RWPE2 (cell line): ENCODE results near the gene PHKA1.

Experiments
- ATAC-seq: fragments of 200-7000 bp; cut with Tn5 transposase; 3 replicates; pipeline ENCODE4 v1.9.1; 2021; ENCODE audit warnings: low read depth
- DNase-seq: peaks from one replicate; pipeline ENCODE4 v3.0.0-alpha.2; 2020; ENCODE audit warnings: low spot score
- H3K27ac ChIP-seq: fragments of 450-650 bp; 2 replicates; pipeline ENCODE4 v1.5.1; 2017; ENCODE audit warnings: mild to moderate bottlenecking; ENCODE audit not compliant: poor library complexity, severe bottlenecking
- H3K27me3 ChIP-seq: fragments of 250-450 bp; sonication (Bioruptor Pico); 2 replicates; pipeline ENCODE4 v1.5.1; 2021; ENCODE audit warnings: mild to moderate bottlenecking, moderate library complexity; ENCODE audit not compliant: insufficient read depth, poor library complexity, severe bottlenecking
- H3K36me3 ChIP-seq: fragments of 250-450 bp; sonication (Bioruptor Pico); 2 replicates; pipeline ENCODE4 v1.5.1; 2020; ENCODE audit warnings: low read depth, mild to moderate bottlenecking, moderate library complexity
- H3K4me1 ChIP-seq: fragments of 250-450 bp; sonication (Bioruptor Pico); 2 replicates; pipeline ENCODE4 v1.5.1; 2021; ENCODE audit warnings: mild to moderate bottlenecking, moderate library complexity; ENCODE audit not compliant: insufficient read depth, poor library complexity, severe bottlenecking
- H3K4me3 ChIP-seq: fragments of 250-450 bp; sonication (Bioruptor Pico); 2 replicates; pipeline ENCODE4 v1.5.1; 2021; ENCODE audit warnings: mild to moderate bottlenecking, moderate library complexity; ENCODE audit not compliant: severe bottlenecking
- H3K9me3 ChIP-seq: fragments of 250-450 bp; sonication (Bioruptor Pico); 2 replicates; pipeline ENCODE4 v1.5.1; 2021; ENCODE audit warnings: mild to moderate bottlenecking, moderate library complexity; ENCODE audit not compliant: severe bottlenecking
- TF ChIP-seq, protein P1 (sequence below): fragments of 450-650 bp; IDR thresholded peaks from one replicate; pipeline ENCODE4 v1.5.1; 2017; ENCODE audit warnings: mild to moderate bottlenecking, moderate library complexity; ENCODE audit not compliant: poor library complexity, severe bottlenecking

PHKA1 gene

DNA sequence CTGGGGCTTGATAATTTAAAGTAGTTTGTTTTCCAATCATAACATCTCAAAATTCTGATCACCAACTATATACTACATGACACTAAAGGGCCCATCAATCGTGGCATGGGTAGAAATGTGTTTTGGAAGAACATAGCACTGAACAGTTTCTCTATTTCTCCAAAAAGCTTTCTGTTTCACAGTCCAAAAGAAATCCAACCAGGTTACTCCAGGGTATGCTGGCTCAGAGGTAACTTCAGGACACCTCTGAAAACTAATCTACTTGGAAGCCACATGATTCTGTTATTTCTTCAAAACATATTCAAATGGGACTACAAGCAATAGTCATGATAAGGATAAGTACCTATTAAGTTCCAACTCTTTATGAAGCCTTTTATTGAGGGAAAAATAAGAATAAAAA is 8.3 kb downstream of the PHKA1 start:
- H3K36me3 ChIP-seq, result peaks cover 2% of the 10 kb centered on the region; the same call in 1 of the 2 replicates
- DNase-seq (no peak), ATAC-seq (no peak)
- no peak overlapping the region for H3K27ac ChIP-seq
- H3K27me3 ChIP-seq, result no peaks in the 10 kb centered on the region
- H3K4me1 ChIP-seq, result no peaks in the 10 kb centered on the region
- H3K9me3 ChIP-seq, result no peaks in the 10 kb centered on the region
- H3K4me3 ChIP-seq, result no peak overlapping the region
- TF ChIP-seq, protein P1, sequence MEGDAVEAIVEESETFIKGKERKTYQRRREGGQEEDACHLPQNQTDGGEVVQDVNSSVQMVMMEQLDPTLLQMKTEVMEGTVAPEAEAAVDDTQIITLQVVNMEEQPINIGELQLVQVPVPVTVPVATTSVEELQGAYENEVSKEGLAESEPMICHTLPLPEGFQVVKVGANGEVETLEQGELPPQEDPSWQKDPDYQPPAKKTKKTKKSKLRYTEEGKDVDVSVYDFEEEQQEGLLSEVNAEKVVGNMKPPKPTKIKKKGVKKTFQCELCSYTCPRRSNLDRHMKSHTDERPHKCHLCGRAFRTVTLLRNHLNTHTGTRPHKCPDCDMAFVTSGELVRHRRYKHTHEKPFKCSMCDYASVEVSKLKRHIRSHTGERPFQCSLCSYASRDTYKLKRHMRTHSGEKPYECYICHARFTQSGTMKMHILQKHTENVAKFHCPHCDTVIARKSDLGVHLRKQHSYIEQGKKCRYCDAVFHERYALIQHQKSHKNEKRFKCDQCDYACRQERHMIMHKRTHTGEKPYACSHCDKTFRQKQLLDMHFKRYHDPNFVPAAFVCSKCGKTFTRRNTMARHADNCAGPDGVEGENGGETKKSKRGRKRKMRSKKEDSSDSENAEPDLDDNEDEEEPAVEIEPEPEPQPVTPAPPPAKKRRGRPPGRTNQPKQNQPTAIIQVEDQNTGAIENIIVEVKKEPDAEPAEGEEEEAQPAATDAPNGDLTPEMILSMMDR, result no peak

DNA sequence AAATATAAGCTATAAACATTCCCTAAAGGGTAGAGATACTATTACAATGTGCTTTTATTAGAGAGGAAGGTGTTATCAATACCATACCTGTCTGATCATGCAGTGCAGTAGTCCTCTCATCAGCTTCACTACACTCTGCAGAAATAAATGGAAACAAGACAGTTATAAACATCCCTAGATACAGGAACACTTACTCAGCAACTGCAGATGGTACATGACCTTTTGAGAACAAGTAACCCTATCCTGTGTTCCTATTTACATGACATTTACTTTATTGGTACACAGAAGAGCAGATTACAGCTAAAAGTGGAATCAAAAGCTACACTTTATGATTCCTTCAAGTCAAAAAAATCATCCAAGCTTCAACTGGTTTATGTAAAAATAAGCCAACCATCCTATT is 9.0 kb downstream of the PHKA1 start:
- no peak overlapping the region for H3K27ac ChIP-seq
- no peak overlapping the region for H3K4me3 ChIP-seq
- no peaks in the 10 kb centered on the region for H3K4me1 ChIP-seq
- no peaks in the 10 kb centered on the region for H3K27me3 ChIP-seq
- DNase-seq (no peak), ATAC-seq (no peak)
- no peaks in the 10 kb centered on the region for H3K9me3 ChIP-seq
- TF ChIP-seq, protein P1, result no peak
- H3K36me3 ChIP-seq, result peaks cover 2% of the 10 kb centered on the region; the same call in 1 of the 2 replicates

DNA sequence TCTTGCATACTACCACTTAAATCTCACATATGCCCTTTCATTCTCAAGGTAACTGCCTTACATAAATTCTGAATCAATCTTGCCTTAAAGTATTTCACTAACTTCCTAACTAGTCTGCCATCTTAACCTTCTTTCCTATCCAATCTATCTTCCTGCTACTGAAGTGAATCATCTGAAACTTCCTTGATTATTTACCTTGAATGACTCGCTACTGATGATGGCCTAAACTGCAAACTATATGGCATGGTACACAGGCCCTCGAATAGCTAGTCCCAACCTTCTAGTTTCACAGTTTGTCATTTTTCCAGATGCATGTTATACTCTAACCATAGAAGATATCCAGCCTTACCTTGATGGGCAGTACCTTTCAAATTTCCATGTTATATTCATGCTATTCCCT is 19.9 kb downstream of the PHKA1 start:
- TF ChIP-seq, protein P1, result no peak
- H3K36me3 ChIP-seq, result peaks cover 8% of the 10 kb centered on the region; the same call in 1 of the 2 replicates
- no peaks in the 10 kb centered on the region for H3K9me3 ChIP-seq
- no peak for DNase-seq
- no peak overlapping the region for H3K4me3 ChIP-seq
- no peak overlapping the region for H3K27ac ChIP-seq
- peak; percentile 77 for ATAC-seq
- H3K4me1 ChIP-seq, result peaks cover 9% of the 10 kb centered on the region
- no peaks in the 10 kb centered on the region for H3K27me3 ChIP-seq

DNA sequence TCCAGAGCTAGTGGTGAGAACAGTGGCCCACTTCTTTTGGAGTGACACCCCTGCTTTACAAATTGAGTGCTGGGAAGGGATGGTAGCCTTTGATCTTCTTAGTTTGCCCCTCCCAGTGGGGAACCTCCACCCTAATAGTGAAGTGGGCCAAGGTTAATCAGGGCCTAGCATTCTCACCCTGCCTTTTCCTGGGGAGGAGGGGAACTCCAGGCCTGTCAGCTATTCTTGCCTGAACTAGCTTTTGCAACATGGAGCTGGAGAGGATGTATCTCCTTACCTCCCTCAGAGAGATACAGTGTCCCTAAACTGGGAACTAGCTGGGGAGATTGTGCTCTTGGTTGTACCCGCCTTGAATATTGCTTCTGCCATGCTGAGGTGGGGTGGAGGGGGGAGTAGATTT is 20.6 kb downstream of the PHKA1 start:
- no peak for ATAC-seq
- H3K27ac ChIP-seq, result no peak overlapping the region

DNA sequence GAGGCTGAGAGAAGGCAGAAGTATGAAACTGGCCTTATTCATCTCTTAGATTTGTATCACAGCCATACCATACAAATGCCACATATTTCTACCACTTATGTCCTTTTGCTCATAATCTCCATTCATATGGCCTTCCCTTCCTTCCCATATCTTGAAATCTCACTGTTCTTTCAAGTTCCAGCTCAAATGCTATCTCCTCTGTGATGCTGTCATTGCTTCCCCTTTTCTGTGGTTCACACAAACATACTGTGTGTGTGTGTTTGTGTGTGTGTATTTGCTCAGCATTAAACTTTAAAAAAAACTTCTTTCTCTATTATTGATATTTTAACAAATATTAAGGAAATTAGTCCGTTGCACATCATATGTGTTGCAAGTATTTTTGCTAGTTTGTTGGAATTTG is 26.7 kb downstream of the PHKA1 start:
- Histone ChIP-seq H3K9me3 (no peaks in the 10 kb centered on the region), H3K27ac (peak overlapping the region; percentile 90), H3K4me1 (peaks cover 25% of the 10 kb centered on the region), H3K36me3 (peaks cover 15% of the 10 kb centered on the region), H3K4me3 (no peak overlapping the region), H3K27me3 (no peaks in the 10 kb centered on the region)
- TF ChIP-seq, protein P1, result no peak
- DNase-seq (no peak), ATAC-seq (no peak)

More for the DNA sequence above, 20.6 kb downstream of the PHKA1 start:
- peaks cover 9% of the 10 kb centered on the region for H3K4me1 ChIP-seq
- TF ChIP-seq, protein P1, result no peak
- no peak overlapping the region for H3K4me3 ChIP-seq
- DNase-seq, result no peak
- H3K36me3 ChIP-seq, result peaks cover 8% of the 10 kb centered on the region; the same call in 1 of the 2 replicates
- no peaks in the 10 kb centered on the region for H3K9me3 ChIP-seq
- H3K27me3 ChIP-seq, result no peaks in the 10 kb centered on the region
